NCI-H2196 (cell line): Measurements from ENCODE around the gene SLC15A3.

Experiments used
- DNase-seq: peaks from one replicate; lab custom pipeline; 2025; ENCODE audit not compliant: unreplicated experiment; lab: John Stamatoyannopoulos, UW

The SLC15A3 gene

GRCh38 chr11:60895687-60896086 lies 56.3 kb downstream of the SLC15A3 start:
- no peak for DNase-seq

- peak; percentile 5 for DNase-seq
Measured at GRCh38 chr11:60891103-60891741, 60.8 kb downstream of the SLC15A3 start.

- DNase-seq: no peak
Measured at GRCh38 chr11:60890696-60891095, 61.3 kb downstream of the SLC15A3 start.

- DNase-seq: no peak
Measured at GRCh38 chr11:60889869-60890311, 62.1 kb downstream of the SLC15A3 start.

DNA sequence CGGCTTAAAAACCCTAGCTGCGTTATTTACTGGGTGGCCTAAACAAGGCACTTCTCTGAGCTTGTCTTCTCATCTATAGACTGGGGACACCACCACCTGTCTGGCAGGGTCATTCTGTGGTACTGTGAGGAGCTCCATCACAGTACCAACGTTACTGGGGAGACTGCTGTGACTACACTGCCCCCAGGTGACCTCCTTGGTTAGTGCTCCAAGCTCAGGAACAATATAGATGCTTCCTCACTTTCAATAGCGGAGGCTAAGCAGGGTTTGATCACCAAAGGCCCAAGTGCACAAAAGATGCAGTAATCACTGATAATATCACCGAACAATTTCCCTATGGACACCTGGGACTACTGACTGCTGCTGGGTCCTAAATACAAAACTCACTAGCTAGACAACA lies 64.4 kb downstream of the SLC15A3 start:
- peak; percentile 70 for DNase-seq
